HG02571 (cell line): Measurements from ENCODE around the gene PHF19.

Experiments
- ATAC-seq: cut with Tn5 transposase; IDR thresholded peaks from one replicate; pipeline ENCODE4 v1.9.1; 2021; ENCODE audit warnings: mild to moderate bottlenecking, moderate library complexity; ENCODE audit not compliant: unreplicated experiment

Gene PHF19

DNA sequence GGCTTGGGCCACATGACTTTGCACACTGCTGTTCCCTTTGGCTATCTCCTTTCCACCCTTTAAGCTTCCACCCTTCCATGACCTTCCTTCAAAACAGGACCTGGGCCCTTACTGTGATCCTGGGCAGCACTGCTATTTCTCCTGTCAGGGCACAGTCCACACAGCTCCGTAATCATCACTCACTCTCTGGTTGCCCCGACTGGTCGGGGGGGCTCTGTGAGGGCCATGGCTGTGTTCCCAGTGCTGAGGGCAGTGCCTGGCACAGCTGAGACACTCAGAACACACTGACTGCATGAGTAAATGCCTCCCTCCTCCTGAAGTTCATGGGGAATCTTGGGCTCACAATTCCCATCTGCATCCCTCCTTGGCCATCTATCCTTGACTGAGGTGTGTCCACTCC, 37.4 kb upstream of the PHF19 start:
- no peak for ATAC-seq

DNA sequence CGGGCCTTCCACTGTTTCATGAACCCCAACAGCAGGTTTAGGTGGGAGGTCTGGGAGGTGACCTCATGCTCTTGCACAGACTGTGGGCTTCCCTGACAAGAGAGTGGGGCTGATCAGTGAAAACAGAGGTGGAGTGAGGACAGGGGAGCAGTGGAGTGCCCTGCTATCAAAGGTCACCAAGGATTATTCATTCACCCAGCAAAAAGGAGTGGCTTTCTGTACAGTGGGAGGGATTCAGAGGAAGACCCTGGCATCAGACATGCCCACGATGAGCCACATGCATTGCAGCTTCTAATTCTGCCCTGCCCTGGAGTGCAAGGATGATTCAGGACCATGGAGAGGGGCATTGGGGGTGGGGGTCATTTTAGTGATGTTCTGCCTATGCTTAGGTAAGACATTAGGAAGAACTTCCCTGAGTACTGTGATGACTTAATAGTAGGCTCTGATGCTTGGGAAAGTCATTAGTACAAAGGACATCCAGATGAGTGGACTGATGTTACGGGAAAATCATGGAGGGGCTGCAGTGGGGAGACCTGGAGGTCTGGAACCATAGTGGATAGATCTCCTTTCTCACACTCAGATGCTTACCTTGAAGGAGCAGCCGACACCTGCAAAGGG, 36.8 kb upstream of the PHF19 start:
- no peak for ATAC-seq

DNA sequence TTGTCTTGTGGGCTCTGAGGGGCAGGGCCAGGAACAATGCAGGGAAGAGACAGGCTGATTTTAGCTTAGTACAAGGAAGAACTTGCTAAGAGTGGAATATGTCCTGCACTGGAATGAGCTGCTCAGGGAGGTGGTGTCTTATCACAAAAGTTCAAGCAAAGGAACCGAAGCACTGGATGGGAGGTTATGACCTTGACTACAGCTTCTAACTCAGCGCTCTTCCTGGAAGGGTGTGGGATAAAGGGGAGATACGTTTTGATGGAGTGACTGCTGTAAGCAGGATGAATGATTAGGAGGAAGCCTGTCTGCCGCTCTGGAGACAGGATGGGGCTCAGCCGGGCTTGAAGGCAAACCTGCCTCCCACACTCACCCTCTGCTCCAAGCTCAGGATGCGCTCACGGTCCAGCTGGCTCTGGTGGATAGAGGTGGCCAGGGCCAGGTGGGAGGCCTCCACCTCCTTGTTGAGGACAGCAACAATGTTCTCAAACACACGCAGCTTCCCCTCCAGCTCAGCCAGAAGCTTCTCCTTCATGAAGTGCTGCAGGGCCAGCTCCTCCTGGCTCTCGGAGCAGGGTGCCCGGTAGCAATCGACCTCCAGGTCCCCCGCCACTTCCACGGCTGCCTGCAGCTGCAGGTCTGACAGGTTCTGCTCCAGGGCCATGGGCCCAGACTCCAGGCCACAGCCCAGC, 36.1 kb upstream of the PHF19 start:
- no peak for ATAC-seq

DNA sequence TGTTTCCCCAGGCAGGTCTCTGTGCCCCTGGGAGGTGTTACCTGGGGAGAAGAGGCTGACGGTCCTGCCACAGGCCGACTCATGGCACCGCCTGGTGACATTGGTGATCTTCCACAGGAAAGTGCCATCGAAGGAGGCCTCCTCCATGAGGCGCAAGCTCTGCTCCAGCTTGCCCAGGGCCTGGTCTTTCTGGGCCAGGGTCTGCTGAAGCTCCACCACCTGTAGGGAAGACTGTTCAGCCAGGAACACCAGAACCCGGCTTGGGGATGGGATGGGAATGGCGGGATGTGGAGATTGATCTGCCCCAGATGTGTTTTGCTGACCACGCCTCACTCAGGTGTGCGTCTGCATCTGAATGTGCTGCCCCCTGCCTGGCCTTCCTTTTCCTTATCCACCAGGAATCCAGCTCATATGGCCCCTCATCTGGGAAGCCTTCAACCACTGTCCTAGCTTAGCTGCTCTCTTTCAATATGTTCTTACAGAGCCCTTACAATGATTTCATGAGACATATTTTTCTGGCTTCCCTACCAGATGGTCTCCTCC, 34.4 kb upstream of the PHF19 start:
- no peak for ATAC-seq

DNA sequence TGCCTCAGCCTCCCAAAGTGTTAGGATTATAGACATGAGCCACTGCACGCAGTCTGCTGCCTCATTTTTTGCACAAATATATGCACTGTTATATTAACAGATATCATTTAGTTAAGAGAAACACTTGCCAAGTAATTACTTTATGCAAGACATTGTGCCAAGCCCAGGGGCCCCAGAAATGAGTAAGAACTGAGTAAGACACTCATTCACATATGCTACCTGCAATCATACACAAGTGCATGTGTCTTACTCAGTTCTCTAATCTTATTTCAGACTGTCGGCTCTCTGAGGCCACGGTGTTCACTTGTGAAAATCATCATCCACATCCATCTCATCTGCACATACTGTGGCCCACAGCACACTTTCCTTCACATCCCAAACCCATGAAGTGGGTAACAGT, 33.7 kb upstream of the PHF19 start:
- ATAC-seq = no peak

DNA sequence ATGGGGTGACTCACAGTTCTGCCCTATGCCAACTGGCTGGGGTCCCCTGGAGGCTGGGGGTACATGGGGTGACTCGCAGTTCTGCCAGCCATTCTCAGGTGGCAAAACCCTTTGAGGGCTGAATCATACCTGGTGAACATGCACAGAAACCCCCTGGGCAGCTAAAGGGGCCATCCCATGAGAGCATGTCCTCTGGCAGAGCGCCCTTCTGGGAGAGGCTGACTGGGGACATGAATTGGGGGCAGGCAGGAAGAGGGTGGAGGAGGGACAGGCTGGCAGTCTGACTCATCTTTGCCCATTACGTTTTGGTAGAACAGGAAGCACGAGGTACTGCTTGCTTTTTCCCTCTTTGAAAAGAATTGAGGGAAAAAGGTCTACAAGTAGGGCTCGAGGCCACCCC, 32.9 kb upstream of the PHF19 start:
- ATAC-seq = no peak

DNA sequence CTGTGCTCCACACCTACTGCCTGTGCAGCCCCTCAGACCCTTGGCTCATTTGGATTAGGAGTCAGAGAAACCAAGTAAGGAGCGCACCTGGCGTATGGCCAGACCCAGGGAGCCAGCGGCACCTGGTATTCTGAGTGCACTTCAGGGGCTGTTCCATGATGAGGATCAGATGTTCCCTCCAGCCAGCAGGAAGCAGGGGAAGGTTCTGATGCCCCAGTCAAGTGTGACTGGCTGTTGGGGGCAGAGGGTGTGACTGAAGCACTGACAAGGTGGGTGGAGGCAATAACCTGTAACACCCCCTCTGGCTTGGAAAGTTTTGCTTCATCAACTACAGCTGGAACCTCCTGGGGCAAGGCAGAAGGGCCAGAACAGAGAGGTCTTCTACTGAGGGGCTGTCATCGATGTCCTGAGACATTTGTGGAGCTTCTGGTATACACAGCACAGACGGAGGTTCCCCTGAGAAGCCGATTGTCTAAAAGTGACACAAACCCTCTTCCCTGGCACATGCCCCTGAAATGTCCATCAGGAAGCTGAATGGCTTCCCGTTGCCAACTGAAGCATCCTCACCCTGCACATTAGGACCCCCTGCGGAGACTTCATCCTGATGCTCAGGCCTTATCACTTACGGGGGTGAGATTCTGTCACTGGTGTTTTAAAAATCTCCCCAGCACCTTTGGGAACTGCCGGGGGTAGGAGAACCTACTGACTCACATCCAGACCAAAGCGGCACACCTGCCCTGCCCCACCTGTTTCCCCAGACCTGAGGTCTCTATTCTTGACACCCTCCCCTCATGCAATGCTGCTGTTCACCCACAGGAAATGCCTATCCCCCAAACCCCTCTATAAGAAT, 28.6 kb upstream of the PHF19 start:
- no peak for ATAC-seq

DNA sequence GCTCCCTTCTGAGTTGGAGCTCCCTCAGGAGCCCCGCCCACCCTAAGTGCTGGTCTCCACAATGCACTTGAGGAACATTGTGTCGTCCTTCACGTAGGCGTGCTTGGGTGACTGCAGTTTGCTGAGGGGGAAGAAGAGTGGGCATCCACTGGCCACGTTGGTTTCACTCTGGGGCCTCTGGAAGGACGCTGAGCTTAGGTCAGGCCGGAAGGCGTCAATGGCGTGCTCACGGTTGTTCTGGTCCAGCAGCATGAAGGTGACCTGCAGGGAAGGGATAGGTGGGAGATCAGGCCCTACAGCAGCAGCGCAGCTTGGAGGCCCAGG, 28.0 kb upstream of the PHF19 start:
- no peak for ATAC-seq

DNA sequence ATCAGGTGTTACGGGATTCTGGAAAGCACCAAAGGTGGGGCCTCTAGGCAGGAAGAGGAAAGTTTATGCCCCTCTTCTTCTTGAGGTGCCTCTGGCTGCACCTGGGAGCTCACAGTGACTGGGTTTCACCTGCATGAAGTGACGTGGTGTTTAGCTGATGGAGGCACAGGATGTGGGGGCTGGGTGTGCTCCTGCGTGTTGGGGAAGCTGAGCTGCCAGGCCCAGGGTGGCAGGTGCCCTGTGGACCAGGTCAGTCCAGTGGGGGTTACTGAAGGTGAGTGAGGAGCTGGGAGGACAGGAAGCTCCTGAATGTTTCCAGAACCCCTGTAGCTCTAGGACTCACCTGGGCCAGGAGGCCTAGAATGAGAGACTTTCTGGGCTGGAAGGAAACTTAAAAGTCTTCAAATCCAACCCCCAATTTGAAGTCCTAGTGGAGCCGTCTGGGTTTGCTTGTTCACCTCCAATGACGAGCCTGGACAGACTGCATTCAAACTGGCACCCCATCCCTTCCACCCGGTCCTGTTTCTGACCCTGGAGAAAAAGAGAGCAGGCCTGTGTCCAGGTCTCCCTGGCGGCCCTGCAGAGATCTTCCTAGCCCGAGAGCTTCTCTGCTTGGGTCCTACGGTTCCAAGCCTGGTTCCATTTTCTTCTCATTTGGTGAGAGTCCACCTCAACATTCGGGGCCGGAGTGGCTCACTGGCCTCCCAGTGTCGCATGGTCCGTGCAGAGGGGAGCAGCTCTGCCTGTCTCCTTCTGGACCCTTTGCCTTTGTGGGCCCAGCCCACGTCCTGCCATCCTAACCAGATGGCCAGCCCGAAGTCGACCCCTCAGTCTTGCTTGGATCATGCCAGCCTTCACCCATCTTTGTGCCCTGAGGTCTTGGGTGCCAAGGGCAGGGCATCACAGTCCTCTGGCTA, 27.3 kb upstream of the PHF19 start:
- no peak for ATAC-seq

DNA sequence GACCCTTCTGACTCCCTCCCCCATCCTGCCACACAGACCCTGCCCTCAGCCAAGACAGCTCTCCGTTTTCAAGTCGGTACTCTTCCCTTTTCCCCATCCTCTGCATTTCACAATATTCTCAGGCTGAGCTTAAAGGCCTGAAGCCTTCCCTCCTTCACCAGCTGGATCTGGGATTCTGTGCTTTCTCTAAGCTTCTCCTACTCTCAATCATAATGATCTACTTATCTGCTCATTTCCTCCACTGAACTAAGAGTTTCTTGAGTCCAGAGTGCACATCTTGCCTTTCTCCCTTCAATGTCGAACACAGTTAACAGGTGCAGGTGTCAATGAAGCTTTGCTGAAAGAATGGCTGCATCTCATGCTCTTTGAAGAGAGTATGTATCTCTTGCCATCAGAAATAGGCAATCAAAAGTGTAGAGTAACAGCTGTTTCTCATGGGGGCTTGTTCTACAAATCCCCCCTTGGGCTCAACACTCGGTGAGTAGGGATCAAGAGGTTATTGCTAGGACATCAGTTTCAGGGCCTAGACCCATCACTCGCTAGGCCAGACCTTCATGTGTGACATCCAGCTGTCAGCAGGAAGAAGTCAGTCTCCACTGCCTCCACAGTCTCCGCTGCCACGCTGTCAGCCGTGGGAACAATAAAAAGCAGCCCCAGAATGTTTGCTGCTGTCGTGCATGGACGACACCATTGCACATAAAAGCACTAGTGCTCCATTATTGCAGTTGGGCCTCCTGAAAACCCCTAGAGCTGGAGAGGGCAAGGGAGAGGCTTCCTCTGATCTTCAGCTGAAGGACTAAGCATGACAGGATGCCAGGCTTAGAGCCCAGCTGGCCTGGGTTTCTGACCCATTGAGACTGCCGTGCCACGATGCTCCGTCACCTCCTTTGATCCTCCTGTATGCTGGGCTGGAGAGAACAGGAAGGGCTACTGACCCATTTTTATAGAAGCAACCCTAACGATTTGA, 25.9 kb upstream of the PHF19 start:
- ATAC-seq = no peak

DNA sequence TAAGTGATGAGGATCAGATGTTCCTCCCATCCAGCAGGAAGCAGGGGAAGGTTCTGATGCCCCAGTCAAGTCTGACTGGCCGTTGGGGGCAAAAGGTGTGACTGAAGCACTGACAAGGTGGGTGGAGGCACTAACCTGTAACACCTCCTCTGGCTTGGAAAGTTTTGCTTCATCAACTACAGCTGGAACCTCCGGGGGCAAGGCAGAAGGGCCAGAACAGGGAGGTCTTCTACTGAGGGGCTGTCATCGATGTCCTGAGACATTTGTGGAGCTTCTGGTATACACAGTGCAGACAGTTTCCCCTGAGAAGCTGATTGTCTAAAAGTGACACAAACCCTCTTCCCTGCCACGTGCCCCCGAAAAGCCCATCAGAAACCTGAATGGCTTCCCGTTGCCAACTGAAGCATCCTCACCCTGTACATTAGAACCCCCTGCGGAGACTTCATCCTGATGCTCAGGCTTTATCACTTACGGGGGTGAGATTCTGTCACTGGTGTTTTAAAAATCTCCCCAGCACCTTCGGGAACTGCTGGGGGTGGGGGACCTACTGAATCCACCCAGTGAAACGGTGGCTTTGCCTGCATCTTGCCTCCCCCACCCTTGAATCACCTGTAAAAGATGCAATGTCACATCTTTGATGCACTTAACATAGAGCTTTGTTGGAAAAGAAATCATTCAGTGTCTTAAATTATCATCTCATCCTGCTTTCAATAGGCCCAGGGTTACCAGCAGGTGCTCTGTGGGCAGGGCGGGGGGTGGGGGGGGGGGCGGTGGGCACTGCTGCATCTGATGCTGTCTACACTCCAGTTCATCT, 25.0 kb upstream of the PHF19 start:
- ATAC-seq = no peak

DNA sequence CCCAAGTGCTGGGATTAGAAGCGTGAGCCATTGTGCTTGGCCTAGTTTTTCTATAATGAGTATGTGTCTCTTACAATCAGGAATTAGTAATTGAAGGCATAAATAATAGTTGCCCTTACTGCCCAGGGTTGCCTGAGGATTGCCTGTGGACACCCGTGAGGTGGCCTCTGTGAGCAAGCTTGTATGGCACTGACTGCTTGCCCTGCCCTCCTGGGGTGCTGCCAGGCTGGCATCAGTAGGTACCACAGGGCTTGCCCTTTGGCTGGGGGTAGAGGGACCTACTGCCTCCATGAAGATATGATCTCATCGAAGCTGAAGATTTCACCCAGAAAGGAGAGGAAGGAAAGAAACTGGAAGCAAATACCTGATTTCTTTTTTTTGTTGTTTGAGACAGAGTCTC, 23.8 kb upstream of the PHF19 start:
- ATAC-seq = no peak

DNA sequence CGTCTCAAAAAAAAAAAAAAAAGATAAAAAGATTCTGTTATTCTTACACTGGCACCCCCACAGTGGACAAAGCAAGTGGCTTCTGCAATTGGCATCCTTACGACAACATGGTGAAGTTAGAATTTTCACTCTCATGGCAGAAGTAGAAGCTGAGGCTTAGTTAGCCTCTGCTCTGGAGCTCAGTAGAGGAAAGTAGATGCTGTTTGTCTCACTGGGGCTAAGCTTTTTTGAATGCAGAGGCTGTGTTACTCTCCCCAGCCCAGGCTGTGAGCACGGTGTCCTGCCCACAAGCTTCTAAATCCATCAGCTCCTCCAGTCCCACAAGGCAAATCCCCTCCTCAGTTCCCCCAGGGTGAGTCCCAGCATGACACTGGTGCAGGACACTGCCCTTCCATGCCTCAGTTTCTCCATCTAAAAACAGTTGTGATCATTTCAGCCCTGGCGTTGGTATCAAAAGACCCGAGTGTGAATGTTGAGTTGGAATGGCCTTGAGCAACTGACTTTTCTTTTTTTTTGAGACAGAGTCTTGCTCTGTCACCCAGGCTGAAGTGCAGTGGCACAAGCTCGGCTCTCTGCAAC, 22.6 kb upstream of the PHF19 start:
- no peak for ATAC-seq

DNA sequence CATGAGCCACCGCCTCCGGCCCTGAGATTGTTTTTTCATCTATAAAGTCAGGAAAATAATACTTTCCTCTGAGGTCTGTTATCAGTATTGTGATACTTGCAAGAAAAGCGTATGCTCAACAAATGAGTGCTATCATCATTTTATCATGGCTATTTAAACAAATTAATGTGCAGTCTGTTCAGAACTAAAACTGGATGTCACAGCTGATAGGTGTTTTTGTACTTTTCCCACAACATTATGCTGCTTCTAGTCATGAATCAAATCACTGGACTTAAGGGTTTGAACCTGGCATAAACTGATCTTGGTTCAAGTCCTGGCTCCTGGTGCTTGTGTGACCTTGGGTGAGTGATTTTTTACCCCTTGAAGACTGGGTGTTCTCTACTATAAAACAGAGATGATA, 21.4 kb upstream of the PHF19 start:
- ATAC-seq = no peak

DNA sequence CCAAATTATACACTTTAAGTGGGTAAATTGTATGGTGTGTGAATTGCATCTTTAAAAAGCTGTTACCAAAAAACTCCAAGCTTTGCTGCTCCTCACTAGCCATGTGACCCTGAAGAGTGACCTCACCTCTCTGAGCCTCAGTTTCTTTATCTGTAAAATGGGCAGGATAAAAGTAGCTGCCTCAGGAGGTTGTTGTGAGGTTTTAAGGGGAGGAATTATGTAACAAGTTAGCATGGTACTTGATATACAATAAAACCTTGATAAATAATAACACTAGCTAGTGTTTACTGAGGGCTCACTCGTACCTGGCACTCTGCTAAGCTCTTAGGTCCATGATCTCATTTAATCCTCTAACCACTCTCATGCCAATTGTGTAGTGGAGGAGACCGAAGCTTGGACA, 19.0 kb upstream of the PHF19 start:
- no peak for ATAC-seq

DNA sequence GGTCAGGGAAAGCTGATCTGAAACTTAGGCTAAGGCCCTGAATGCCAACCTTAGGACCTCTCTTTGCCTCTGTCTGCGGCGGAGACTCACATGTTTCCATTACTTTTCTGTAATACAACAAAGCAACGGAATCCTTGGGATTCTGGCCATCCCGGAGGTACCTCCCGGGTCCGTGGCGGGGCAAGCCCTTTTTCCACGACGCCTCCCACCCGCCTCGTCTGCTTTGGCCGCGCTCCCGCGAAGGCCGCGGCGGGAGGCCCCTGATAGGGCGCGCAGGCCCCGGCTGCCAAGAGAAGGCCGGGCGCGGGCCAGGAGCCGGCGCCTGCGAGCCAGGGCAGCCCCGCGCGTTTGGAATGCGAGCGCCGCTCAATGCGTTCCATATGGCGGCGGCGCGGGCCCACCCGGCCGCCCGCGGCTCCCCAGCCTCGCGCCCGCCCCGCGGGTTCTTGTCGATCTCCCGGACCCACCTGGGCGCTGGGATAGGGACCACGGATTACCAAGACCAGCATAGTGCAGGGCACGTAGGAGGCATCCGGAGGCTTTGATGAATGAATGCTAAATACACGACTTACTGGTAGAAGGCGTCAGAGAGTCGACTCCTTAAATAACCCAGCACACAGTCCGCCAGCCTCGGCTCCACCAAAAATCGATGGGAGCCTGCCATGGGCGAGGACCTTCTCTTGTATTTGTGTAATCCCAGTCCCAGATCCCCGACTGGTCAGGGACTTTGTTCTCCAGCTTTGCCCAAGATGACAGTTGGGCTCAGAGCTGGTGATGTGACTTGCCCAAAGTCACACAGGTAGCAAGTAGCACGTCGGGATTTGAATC, 17.5 kb upstream of the PHF19 start:
- ATAC-seq = no peak

DNA sequence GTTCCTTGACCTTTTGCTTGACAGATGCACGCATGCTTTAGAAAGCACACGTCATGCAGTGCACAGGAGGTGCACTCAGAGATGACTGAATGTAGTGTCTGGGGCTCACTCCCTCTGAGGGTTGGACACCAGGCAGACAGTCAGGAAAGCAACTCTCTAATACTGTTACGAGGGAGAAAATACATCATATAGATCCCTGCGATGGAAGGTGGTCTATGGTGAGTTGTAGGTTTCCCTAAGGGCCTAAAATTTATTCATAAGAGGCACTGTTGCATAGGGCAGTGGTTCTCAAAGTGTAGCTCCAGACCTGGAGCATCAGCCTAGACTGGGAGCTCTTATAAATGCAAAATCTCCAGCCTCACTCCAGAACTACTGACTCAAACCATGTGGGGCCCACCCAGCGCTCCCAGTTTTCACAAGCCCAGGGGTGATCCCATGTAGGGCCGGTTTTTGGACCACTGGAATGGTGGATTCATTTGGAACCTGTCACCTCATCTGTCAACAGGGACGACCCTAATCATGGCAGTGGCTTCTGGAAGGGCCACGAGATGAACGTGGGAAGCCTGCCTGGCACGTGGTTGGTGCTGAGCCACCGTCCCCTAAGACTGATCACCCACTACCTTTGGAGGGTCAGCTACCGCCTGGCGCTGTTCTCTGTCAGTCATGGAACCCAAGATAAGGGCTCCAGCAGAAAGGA, 16.8 kb upstream of the PHF19 start:
- no peak for ATAC-seq
